ENCODE data around the gene CCL21.
A peak's percentile ranks its signal among the peaks of the same experiment; 100 is the strongest.
"Not testable (repeated sequence)": the region's sequence is repeated elsewhere in the genome, so short reads cannot be mapped to it uniquely, and the experiment has no call there.

CCL21 gene

GRCh38 chr9:34723141-34723540 is 13.2 kb upstream of the CCL21 start:
- no peak overlapping the region for H3K4me3 Mint-ChIP-seq
- no peaks in the 10 kb centered on the region for H3K4me1 Mint-ChIP-seq
- no peaks in the 10 kb centered on the region for H3K9me3 Mint-ChIP-seq
- H3K27me3 Mint-ChIP-seq = peaks cover 12% of the 10 kb centered on the region
- ATAC-seq (replicated peaks; ENCODE audit: extremely low read depth, poor library complexity, severe bottlenecking) (no peak), DNase-seq (ENCODE audit: low spot score in 2 of 2) (no peak)
- H3K27ac Mint-ChIP-seq (ENCODE audit: low read depth) = no peak overlapping the region
- H3K36me3 Mint-ChIP-seq (ENCODE audit: insufficient read depth) = peaks cover 2% of the 10 kb centered on the region

GRCh38 chr9:34719769-34720025 is 9.8 kb upstream of the CCL21 start:
- not testable (repeated sequence) for H3K36me3 Mint-ChIP-seq (ENCODE audit: insufficient read depth); ATAC-seq (replicated peaks; ENCODE audit: extremely low read depth, poor library complexity, severe bottlenecking); H3K27ac Mint-ChIP-seq (ENCODE audit: low read depth); H3K4me3 Mint-ChIP-seq; H3K4me1 Mint-ChIP-seq; DNase-seq (ENCODE audit: low spot score in 2 of 2); H3K9me3 Mint-ChIP-seq
- peaks cover 31% of the 10 kb centered on the region for H3K27me3 Mint-ChIP-seq

GRCh38 chr9:34719021-34719768 is 9.3 kb upstream of the CCL21 start:
- ATAC-seq (replicated peaks; ENCODE audit: extremely low read depth, poor library complexity, severe bottlenecking) (no peak), DNase-seq (ENCODE audit: low spot score in 2 of 2) (no peak)
- H3K27ac Mint-ChIP-seq (ENCODE audit: low read depth) = no peak overlapping the region
- peaks cover 36% of the 10 kb centered on the region for H3K27me3 Mint-ChIP-seq
- H3K4me1 Mint-ChIP-seq = no peaks in the 10 kb centered on the region
- no peaks in the 10 kb centered on the region for H3K9me3 Mint-ChIP-seq
- no peak overlapping the region for H3K4me3 Mint-ChIP-seq
- peaks cover 2% of the 10 kb centered on the region for H3K36me3 Mint-ChIP-seq (ENCODE audit: insufficient read depth)

GRCh38 chr9:34717996-34718614 is 8.2 kb upstream of the CCL21 start:
- peaks cover 2% of the 10 kb centered on the region for H3K36me3 Mint-ChIP-seq (ENCODE audit: insufficient read depth)

GRCh38 chr9:34716711-34717110 is 6.8 kb upstream of the CCL21 start:
- Mint-ChIP-seq H3K27ac (ENCODE audit: low read depth) (no peak overlapping the region), H3K4me3 (no peak overlapping the region), H3K9me3 (no peaks in the 10 kb centered on the region), H3K36me3 (ENCODE audit: insufficient read depth) (peaks cover 2% of the 10 kb centered on the region), H3K4me1 (no peaks in the 10 kb centered on the region), H3K27me3 (peaks cover 61% of the 10 kb centered on the region)
- ATAC-seq (replicated peaks; ENCODE audit: extremely low read depth, poor library complexity, severe bottlenecking) = no peak
- DNase-seq (ENCODE audit: low spot score in 2 of 2) = no peak

More at GRCh38 chr9:34717996-34718614, 8.2 kb upstream of the CCL21 start:
- ATAC-seq (replicated peaks; ENCODE audit: extremely low read depth, poor library complexity, severe bottlenecking) (no peak), DNase-seq (ENCODE audit: low spot score in 2 of 2) (no peak)
- H3K9me3 Mint-ChIP-seq = no peaks in the 10 kb centered on the region
- H3K4me1 Mint-ChIP-seq = no peaks in the 10 kb centered on the region
- H3K27me3 Mint-ChIP-seq = peaks cover 47% of the 10 kb centered on the region
- H3K4me3 Mint-ChIP-seq = no peak overlapping the region
- H3K27ac Mint-ChIP-seq (ENCODE audit: low read depth) = no peak overlapping the region

GRCh38 chr9:34715639-34716215 is 5.8 kb upstream of the CCL21 start:
- DNase-seq (ENCODE audit: low spot score in 2 of 2) (no peak), ATAC-seq (replicated peaks; ENCODE audit: extremely low read depth, poor library complexity, severe bottlenecking) (no peak)
- Mint-ChIP-seq H3K4me1 (no peaks in the 10 kb centered on the region), H3K36me3 (ENCODE audit: insufficient read depth) (peaks cover 2% of the 10 kb centered on the region), H3K9me3 (no peaks in the 10 kb centered on the region), H3K4me3 (no peak overlapping the region), H3K27ac (ENCODE audit: low read depth) (no peak overlapping the region), H3K27me3 (peaks cover 57% of the 10 kb centered on the region)

- H3K9me3 Mint-ChIP-seq = no peaks in the 10 kb centered on the region
- no peak overlapping the region for H3K4me3 Mint-ChIP-seq
- H3K27ac Mint-ChIP-seq (ENCODE audit: low read depth) = no peak overlapping the region
These were observed 4.1 kb upstream of the CCL21 start for GRCh38 chr9:34714007-34714406.

GRCh38 chr9:34712140-34712539 is 2.2 kb upstream of the CCL21 start:
- no peak overlapping the region for H3K27ac Mint-ChIP-seq (ENCODE audit: low read depth)
- no peak overlapping the region for H3K4me3 Mint-ChIP-seq
- H3K27me3 Mint-ChIP-seq = peaks cover 43% of the 10 kb centered on the region
- no peak for DNase-seq (ENCODE audit: low spot score in 2 of 2)
- H3K4me1 Mint-ChIP-seq = no peaks in the 10 kb centered on the region
- ATAC-seq (replicated peaks; ENCODE audit: extremely low read depth, poor library complexity, severe bottlenecking) = no peak
- no peaks in the 10 kb centered on the region for H3K9me3 Mint-ChIP-seq
- no peaks in the 10 kb centered on the region for H3K36me3 Mint-ChIP-seq (ENCODE audit: insufficient read depth)

More at GRCh38 chr9:34714007-34714406, 4.1 kb upstream of the CCL21 start:
- no peak for ATAC-seq (replicated peaks; ENCODE audit: extremely low read depth, poor library complexity, severe bottlenecking)
- Mint-ChIP-seq H3K4me1 (no peaks in the 10 kb centered on the region), H3K27me3 (peaks cover 53% of the 10 kb centered on the region), H3K36me3 (ENCODE audit: insufficient read depth) (peaks cover 2% of the 10 kb centered on the region)
- no peak for DNase-seq (ENCODE audit: low spot score in 2 of 2)

- ATAC-seq (replicated peaks; ENCODE audit: extremely low read depth, poor library complexity, severe bottlenecking) (no peak), DNase-seq (ENCODE audit: low spot score in 2 of 2) (no peak)
- no peaks in the 10 kb centered on the region for H3K4me1 Mint-ChIP-seq
- H3K27ac Mint-ChIP-seq (ENCODE audit: low read depth) = no peak overlapping the region
- no peaks in the 10 kb centered on the region for H3K36me3 Mint-ChIP-seq (ENCODE audit: insufficient read depth)
- H3K4me3 Mint-ChIP-seq = no peak overlapping the region
- H3K9me3 Mint-ChIP-seq = no peaks in the 10 kb centered on the region
- peaks cover 38% of the 10 kb centered on the region for H3K27me3 Mint-ChIP-seq
These were observed 549 bp downstream of the CCL21 start for GRCh38 chr9:34709196-34709978.

- Mint-ChIP-seq H3K27ac (ENCODE audit: low read depth) (peak overlapping the region; percentile 68), H3K4me1 (peaks cover 2% of the 10 kb centered on the region), H3K36me3 (ENCODE audit: insufficient read depth) (no peaks in the 10 kb centered on the region), H3K9me3 (no peaks in the 10 kb centered on the region), H3K27me3 (peaks cover 16% of the 10 kb centered on the region), H3K4me3 (no peak overlapping the region)
- no peak for ATAC-seq (replicated peaks; ENCODE audit: extremely low read depth, poor library complexity, severe bottlenecking)
- no peak for DNase-seq (ENCODE audit: low spot score in 2 of 2)
These were observed 2.8 kb downstream of the CCL21 start for GRCh38 chr9:34707130-34707529.

GRCh38 chr9:34701769-34702736 is 7.9 kb downstream of the CCL21 start:
- ATAC-seq (replicated peaks; ENCODE audit: extremely low read depth, poor library complexity, severe bottlenecking) (peak; percentile 74), DNase-seq (ENCODE audit: low spot score in 2 of 2) (peak; percentile 58 to 64)
- H3K36me3 Mint-ChIP-seq (ENCODE audit: insufficient read depth) = no peaks in the 10 kb centered on the region
- H3K27ac Mint-ChIP-seq (ENCODE audit: low read depth) = no peak overlapping the region
- H3K4me3 Mint-ChIP-seq = peak overlapping the region; percentile 72
- peaks cover 6% of the 10 kb centered on the region for H3K4me1 Mint-ChIP-seq
- H3K27me3 Mint-ChIP-seq = peaks cover 19% of the 10 kb centered on the region
- H3K9me3 Mint-ChIP-seq = no peaks in the 10 kb centered on the region
